GM21717 (cell line): Measurements from ENCODE around the gene PDZD2.

Source experiments
- ATAC-seq: cut with Tn5 transposase; IDR thresholded peaks from one replicate; pipeline ENCODE4 v1.9.1; 2021; ENCODE audit warnings: mild to moderate bottlenecking, moderate library complexity; ENCODE audit not compliant: unreplicated experiment

PDZD2 gene

DNA sequence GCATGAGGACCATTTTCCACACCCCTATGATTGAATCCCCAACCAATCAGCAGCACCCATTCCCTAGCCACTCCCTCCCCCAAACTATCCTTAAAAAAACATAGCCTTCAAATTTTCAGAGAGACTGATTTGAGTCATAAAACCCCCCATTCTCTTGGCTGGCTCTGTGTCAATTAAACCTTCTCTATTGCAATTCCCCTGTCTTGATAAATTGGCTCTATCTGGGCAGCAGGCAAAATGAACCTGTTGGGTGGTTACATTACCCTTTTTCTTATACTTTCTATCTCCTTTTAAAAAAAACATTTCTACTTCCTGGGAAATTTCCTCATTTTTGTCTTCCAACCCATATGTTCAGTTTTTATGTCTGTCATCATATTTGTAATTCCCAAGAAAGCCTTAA is 220.2 kb downstream of the PDZD2 start:
- ATAC-seq, result no peak

DNA sequence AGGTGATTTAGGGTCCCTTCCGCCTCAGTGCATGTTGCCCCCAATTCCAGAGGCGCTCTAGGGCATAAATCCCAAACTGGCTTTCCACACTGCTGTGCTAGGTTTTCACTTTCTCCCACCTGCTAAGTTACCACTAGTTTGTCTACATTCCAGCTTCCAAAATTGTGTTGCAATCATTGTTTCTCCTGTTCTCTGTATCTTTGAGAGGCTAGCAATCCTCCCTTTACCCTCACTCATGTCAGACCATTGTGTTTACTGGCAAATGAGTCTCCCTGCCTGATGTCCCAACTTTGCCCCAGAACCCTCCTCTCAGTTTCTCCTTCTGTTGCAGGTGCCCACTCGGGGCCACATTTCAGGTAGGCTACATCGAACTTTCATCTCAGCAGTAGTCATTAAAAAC is 221.3 kb downstream of the PDZD2 start:
- ATAC-seq, result no peak

DNA sequence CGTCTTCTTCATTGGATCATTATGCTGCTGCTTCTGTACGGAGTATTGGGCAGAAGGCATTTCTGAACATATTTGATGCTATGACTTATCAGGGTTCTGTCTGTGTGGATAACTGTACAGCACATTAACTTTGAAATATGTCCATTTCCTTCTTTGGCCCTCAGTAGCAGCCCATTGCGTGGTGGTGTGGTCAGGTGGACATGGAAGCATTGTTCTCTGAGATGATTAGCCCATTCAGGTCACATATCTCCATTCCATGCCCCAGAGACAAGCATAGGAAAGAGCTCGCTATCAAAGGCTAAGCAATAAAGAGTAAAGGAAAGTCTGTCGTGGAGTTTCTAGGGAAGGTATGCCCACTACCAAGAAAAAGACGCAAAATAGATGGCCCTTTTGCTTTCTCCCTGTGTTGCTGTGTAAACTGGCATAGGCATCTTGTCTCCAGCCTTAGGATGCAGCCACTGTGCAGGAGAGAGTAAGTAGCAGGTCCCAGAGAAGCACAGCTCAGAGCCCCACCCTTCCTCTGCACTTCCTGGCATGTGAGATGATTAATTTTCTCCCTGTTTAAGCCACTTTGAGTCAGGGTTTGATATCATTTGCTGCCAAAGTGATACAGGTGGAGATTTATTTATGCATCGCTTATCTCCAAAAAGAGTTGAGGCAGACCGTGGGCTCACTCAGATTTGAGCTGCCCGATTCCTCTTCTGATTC is 221.9 kb downstream of the PDZD2 start:
- no peak for ATAC-seq

DNA sequence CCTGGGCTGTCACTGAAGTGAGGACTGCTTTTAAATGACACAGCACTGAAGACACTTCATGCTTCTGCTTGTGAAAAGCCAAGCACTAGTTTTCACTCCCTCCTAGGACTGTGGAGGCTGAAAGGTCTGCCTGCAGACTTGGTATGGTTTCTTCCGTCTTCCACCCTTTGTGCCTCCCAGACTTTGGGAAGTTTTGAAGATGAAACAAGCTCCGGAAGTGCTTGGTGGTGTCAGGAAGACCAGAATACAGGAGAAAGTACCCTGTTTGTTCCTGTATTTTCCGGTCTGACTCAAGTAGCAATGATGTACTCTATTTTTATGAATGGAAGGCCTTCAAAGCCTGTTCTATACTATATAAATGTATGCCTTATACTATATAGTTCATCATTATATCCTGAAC is 222.7 kb downstream of the PDZD2 start:
- ATAC-seq, result no peak

DNA sequence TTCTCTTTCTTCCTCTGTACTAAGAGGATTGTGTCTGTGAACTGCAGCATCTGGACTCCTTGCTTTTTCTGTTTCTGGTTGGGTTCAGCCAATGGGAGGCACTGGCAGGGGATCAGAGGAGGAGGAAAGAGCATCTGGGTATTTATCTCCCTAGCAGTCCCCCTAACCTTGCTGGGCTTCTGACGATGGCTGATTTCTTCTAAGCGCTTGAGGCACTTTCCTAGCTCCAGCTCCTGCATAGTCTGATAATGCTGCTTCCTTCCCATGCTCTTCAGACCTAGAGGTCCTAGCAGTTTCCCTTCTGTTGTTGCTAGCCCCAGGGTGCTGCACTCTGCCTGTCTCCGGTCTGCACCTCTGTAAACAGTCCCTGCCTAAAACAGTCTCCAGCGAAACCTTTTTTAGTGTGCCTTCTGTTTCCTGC is 225.1 kb downstream of the PDZD2 start:
- ATAC-seq, result no peak

DNA sequence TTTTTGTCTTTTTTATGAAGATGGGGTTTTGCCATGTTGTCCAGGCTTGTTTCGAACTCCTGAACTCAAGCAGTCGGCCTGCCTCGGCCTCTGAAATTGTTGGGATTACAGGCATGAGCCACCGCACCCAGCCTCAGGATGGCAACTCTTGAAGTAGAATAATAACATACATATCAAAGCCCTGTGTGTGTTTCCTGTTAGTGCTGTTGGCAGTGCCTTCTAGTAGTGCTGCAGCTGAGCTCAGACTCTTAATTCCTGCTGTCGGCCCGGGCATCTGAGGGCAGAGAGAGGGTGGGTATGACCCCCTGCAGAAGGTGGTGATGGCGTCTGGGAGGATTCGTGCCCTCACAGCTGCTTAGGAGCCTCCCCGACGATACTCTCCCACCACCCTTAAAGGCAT is 227.2 kb downstream of the PDZD2 start:
- ATAC-seq, result no peak

DNA sequence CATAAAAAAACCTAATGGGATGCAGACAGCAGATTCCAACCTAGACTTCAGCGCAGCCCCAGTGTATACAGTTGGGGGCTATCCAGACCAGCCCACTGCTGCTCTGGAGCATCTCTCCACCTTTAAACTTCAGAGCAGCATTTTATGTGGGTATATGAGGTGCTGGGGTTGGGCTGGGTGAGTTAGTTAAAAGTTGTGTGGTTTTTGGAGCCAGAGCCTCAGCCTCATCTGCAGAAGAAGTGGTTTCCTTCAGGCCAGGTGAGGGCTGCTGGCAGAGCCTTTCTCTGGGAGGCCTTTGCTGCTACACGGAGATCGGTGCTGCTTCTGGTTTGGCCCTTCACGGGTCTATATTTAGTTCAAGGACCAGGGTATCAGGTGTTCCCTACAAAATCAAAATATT is 228.3 kb downstream of the PDZD2 start:
- no peak for ATAC-seq

DNA sequence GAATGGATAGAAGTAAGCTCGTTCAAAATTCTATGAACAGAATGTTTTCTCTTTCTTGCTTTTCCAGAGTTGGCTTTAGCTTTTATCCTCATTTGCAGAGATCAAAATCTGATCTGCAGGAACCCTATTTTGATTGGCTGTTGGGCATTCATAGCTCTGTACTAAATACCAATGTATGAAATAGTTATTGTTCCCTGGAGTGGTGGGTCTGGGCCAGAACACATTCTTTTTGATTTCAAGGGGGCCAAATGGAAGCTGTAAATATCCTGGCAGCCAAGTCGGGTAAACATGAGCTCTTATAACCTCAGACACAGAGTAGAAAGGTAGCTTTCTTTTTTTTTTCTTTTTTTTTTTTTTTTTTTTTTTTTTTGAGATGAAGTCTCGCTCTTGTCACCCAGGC is 241.5 kb downstream of the PDZD2 start:
- no peak for ATAC-seq

DNA sequence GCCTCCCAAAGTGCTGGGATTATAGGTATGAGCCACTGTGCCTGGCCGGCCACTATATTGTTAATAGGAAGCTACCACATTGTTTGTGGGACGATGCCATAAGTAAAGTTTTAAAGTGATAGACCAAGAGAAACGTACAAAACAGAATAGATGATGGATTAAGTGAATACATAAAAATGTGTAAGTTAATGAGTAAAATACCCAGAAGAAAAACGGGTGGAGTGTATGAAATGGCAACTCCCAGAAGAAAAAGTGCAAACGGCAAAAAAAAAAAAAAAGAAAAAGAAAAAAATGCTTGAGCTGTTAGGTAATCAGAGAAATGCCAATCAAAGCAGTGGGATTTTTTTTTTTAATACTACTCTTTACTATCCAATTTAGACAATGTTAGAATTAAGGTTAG is 246.0 kb downstream of the PDZD2 start:
- no peak for ATAC-seq

DNA sequence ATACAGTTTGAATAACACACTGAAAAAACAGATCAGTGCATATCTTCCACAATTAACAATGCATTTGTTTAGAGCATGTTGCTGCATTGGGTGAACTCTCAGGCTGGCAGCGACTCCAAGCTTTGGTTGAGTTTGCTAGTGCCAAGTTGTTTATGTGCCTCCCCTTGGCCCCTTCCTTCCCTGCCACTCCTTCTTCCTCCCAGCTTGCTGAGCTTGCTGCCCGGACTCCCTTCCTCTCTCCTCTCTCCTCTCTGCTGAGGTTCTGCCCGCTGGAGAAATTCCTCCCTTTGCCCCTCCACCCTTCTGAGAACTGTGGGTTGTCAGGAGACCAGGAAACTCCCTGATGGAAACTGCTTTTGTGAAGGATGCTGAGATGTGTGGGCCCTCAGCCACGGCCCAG is 247.3 kb downstream of the PDZD2 start:
- ATAC-seq, result no peak

DNA sequence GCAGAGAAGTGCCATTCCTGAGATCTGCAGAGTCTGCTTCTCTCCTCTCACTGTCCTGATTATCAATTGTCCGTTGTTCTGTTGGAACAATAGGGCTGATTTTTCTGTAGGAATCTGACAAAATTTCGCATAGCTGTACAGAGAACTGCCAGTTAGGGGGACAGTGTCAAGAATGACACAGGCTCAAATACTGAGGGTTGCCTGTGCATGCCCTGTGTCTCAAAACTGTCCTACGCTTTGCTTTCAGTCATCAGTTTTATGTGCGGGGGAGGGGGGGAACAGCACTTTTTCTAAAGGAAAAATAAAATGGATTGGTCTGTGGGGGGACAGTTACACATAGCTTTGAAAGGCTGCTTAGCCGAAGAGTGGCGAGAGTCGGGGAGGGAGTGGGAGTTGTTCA is 248.6 kb downstream of the PDZD2 start:
- ATAC-seq, result no peak

DNA sequence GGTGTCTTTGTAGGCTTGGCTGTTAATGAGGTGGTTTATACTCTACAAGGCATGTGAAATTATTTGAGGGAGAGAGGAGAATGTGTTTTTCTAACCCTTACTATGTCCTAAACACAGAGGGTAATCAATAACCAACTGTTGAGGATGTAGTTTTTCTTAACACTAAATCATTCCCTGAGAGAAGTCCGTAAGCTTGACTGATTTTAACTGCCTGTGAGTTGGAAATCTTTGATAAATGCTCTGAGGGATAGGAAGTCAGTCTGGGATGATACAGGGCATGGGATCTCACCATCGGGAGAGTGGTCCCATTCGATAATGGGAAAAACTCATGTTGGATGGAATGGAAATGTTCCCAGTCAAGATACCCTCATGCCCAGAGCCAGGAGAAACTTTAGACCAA is 249.6 kb downstream of the PDZD2 start:
- no peak for ATAC-seq

DNA sequence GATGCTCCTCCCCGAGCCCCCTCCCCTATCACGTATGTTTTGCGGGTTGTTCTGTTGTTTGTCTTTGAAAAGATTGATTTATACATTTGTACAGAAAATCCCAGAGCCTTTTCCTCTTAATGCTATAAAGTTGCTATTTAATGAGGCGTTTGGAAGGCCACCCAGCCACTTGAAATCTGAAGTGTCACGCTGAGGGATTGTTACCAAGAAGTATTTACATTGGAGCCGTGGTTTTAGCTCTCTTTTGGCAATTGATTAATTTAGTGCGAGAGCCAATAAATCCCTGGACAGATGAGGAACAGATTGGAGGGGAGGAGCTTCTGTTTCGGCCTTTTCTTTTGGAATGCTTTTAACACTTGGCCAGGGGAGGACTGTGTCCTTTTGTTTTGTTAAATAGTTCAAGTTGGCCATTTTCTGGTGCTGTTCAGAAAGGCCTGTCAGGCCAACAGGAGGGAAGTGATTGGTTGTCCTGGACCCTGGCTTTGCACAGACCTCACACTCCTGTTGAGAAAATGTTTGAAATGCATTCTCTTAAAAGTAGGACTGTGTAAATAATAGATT is 250.2 kb downstream of the PDZD2 start:
- no peak for ATAC-seq

DNA sequence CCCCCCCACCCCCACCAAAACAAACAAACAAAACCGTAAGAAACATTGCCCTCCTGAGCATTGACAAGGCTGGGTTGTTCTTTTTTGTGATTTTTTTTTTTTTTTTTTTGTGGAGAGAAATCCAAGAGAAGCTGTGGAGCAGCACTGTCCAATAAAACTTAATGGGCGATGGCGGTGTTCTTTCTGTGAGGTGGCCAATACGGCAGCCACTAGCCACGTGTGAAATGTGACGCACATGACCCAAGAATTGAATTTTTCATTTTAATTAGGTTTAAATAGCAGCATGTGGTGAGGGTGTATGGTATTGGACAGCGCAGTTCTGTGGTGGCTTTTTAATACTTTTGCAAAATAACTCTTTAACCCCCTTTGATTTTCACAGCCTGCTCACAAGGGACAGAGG is 251.1 kb downstream of the PDZD2 start:
- no peak for ATAC-seq

DNA sequence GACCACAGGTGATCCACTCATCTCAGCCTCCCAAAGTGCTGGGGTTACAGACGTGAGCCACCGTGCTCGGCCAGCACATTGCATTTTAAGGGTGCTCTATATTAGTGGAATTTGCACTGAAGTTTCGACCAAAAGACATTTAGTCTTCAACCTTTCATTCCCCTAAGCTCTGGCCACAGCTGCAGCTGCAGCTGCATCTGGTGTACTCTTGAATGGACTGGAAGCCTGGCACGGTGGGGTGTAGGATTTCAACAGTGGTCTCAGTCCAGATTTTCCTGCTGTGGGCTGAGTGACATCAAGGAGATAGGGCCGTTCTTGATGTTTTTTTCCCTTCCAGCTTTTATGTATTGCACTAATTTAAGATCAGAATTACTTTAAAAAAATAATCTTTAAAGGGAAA is 255.2 kb downstream of the PDZD2 start:
- no peak for ATAC-seq

DNA sequence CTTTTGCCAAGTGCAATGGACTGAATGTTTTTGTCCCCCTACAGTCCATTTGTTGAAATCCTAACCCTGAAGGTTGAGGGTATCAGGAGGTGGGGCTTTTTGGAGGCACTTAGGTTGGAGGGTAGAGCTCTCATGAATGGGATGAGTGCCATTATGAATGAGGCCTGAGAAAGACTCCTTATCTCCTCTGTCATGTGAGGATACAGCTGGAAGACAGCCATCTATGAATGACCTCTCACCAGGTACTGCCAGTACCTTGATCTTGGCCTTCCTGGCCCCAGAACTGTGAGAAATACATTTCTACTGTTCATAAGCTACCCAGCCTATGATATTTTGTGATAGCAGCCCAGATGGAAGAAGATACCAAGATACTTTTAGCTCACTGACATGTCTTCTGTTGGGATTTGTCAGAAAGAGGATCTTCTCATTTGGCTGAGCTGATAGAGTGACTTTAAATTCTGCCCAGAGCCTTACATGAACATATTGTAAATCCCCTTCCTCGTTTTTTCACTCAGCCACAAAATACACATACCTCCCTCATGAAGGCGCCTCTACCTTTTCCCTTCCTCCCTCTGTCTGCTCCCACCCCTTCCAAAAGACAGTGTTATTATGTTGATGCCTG is 256.4 kb downstream of the PDZD2 start:
- no peak for ATAC-seq

DNA sequence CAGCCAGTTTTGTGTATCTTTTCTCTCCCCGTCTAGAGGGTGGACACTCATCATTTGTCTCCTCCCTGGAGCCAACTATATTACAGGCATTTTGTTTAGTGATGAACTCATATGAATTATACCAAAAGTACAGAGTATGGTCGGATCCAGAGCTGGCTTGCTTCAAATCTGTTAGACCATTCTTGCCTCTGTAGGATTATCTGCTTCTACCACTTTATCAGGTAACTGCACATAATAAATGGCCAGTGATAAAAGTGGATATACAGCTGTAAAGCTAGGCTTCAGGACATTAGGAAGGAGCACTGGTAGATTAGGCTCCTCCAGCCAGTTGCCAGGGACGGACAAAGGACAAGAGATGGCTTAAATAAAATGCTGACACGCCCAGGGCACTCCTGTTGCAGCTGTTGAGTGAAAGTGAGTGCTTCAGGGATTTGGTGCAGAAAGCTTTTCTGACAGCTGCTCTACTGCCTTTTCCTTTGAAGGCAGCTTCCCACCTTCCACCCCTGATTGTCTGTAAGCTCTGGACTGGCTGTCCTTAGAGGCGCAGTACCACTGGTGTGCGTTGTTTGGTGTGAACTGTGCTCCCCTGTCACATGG is 259.2 kb downstream of the PDZD2 start:
- ATAC-seq, result no peak

DNA sequence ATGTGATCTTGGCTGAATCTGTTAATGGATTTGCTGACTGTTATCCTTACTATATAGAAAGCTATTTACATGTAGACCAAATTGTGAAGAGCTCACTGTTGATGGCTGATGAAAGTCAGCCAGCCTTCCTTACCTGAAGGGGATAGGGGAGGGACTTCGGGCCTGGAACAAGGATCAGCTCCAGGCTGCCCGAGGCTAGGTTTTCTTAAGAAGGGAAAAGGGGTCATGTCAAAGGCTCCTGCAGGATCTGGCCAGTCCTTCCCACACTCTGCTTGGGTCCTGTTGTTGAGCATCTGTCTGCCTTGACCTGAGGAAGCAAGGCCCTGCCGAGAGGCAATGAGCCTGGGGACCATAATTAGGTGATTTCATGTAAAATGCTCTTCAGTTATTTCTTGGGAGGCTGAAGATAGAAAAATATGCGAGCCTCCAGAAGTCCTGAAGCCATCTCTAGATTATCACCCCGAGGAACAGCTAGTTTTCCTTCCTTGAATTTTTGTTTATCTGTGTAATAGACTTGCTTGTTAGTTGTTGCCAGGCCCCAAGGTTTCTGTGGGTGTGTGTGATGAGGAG is 261.4 kb downstream of the PDZD2 start:
- no peak for ATAC-seq

DNA sequence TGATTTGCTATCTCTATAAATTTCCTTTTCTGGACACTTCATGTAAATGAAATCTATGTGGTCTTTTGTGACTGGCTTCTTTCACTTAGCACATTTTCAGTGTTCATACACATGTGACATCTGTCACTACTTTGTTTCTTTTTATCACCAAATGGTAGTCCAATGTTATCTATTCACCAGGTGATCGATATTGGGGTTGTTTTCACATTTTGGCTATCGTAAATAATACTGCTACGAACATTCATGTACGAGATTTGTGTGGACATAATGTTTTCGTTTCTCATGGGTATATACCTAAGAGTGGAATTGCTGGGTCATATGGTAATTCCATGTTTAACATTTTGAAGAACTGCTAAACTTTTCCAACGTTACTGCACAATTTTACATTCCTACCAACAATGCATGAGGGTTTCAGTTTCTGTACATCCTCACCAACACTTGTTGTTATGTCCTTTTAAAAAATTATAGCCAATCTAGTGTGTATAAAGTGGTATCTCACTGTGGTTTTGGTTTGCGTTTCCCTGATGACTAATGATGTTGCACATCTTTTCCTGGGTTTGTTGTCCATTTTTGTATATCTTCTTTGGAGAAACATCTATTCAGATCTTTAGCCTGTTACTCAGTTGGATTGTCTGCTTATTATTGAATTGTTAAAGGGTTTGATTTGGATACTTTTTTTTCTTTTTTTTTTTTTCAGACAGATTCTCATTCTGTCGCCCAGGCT is 263.0 kb downstream of the PDZD2 start:
- no peak for ATAC-seq

DNA sequence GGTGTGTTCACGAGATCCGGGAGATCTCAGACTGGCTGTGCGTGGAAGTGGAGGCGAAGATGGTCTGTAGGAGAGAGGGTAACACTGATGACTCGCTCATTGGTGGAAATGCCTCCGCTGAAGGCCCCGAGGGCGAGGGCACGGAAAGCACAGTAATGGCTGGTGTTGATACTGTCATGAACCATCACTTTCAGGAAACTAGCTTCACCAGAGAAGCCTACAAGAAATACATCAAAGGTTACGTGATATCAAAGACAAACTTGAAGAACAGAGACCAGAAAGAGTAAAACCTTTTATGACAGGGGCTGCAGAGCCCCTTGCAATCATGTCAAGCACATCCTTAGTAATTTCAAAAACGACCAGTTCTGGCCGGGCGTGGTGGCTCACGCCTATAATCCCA is 269.5 kb downstream of the PDZD2 start:
- ATAC-seq, result no peak

DNA sequence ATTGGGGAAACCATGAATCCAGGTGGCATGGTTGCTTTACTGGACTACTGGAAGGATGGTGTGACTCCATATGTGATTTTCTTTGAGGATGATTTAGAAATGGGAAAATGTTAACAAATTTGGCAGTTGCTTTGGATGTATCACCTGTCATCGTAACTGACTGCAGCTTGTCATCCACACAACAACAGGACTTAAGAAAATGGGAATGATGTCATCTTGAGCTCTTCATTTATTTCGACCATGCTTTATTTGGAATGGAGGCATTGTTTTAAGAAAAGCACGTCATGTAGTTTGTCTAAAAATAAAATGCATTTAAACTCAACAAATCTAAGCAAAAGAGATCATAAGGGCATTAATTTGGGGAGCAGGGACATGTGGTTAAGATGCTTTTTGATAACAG is 270.1 kb downstream of the PDZD2 start:
- no peak for ATAC-seq
